Left lung (tissue), 10 donors: ENCODE measurements around the gene MAGI1. TPM values are rescaled to one million over a fixed set of nuclear protein-coding genes. Genes with fewer than 3 reads are reported as not detected.

Experiments used
- ATAC-seq: fragments of 200-7000 bp; cut with Tn5 transposase; one replicate; pipeline ENCODE4 v1.9.1; 2020; ENCODE audit warnings: moderate library complexity
- DNase-seq, 4 donors: peaks; one replicate each; pipeline ENCODE4 v3.0.0-alpha.2; 2013 to 2020
- H3K27ac ChIP-seq, 2 donors: fragments of 200-600 bp; sonication (generic) in 1 of 2; one replicate each; pipeline versions ENCODE4 v1.5.0 to v1.8.0; 2020 to 2021
- H3K27me3 ChIP-seq, 2 donors: fragments of 200-600 bp; sonication (generic) in 1 of 2; one replicate each; pipeline versions ENCODE4 v1.5.0 to v1.8.0; 2020 to 2021
- H3K36me3 ChIP-seq, 2 donors: fragments of 200-600 bp; sonication (generic) in 1 of 2; one replicate each; pipeline versions ENCODE4 v1.5.0 to v1.8.0; 2020 to 2021
- H3K4me1 ChIP-seq, 2 donors: fragments of 200-600 bp; one replicate each; pipeline ENCODE4 v1.8.0; 2021
- H3K4me3 ChIP-seq, 2 donors: fragments of 200-600 bp; sonication (generic) in 1 of 2; one replicate each; pipeline versions ENCODE4 v1.5.0 to v1.8.0; 2020 to 2021; ENCODE audit warnings: mild to moderate bottlenecking in 1 of 2
- H3K9me3 ChIP-seq, 2 donors: fragments of 200-600 bp; sonication (generic) in 1 of 2; one replicate each; pipeline versions ENCODE4 v1.5.0 to v1.8.0; 2020 to 2021
- intact Hi-C, 2 donors: fragments of 100-400 bp; cut with DNase I; formaldehyde crosslinking; loops; one replicate each; pipeline versions ENCODE4 v1.11.2 to v1.14.2; 2022
- polyA plus RNA-seq, 6 donors: library from polyadenylated mRNA; unstranded; fragments of 120-200 nt; gene quantifications; one replicate each; pipeline ENCODE4 v1.2.1, GENCODE V29; 2013; ENCODE audit not compliant: insufficient read length in 6 of 6
- total RNA-seq, 2 donors: library from RNA; stranded (reverse); fragmentation: NEBNext Ultra II Directional; extraction: Animal tissue kit (Norgen Biotek cat#: 25700); gene quantifications; one replicate each; pipeline ENCODE4 v1.2.1, GENCODE V29; 2021
- TF ChIP-seq, protein P1 (sequence below), 2 donors: fragments of 200-600 bp; sonication (generic) in 1 of 2; IDR thresholded peaks; one replicate each; pipeline versions ENCODE4 v1.5.0 to v1.8.0; 2021; ENCODE audit warnings: antibody characterized with exemption in 2 of 2
- donor health status: DM: no; HTN: yes; CAD: no.
- donor health status: DM: no; HTN: no; CAD: no.

MAGI1 gene
- total and polyA plus RNA-seq, 8 donors: 25.4 to 32.0 (median 28.7) TPM

DNA sequence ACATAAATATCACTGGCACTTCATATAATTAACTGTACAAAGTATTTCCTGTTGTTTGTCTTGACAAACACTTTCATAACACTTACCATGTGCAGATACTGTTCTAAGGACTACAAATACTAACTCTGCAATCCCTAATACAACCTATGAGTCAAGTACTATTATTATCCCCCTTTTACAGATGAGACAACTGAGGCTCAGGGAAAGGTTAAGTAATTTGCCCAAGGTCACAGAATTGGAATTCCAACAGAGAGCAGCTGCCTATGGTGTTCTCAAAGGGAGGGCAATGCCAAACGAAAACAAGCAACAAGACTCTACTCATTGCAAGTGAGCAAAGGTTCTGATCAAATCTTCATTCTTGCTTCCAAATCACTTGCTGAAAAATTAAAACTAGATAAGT lies 85.9 kb downstream of the MAGI1 start:
- Histone ChIP-seq H3K4me1 (peaks cover 18 to 28% of the 10 kb centered on the region in 2 donors), H3K27me3 (no peaks in the 10 kb centered on the region), H3K9me3 (no peaks in the 10 kb centered on the region), H3K4me3 (no peak overlapping the region), H3K27ac (peak overlapping the region; percentile 81 to 83), H3K36me3 (no peaks in the 10 kb centered on the region)
- TF ChIP-seq, protein P1, sequence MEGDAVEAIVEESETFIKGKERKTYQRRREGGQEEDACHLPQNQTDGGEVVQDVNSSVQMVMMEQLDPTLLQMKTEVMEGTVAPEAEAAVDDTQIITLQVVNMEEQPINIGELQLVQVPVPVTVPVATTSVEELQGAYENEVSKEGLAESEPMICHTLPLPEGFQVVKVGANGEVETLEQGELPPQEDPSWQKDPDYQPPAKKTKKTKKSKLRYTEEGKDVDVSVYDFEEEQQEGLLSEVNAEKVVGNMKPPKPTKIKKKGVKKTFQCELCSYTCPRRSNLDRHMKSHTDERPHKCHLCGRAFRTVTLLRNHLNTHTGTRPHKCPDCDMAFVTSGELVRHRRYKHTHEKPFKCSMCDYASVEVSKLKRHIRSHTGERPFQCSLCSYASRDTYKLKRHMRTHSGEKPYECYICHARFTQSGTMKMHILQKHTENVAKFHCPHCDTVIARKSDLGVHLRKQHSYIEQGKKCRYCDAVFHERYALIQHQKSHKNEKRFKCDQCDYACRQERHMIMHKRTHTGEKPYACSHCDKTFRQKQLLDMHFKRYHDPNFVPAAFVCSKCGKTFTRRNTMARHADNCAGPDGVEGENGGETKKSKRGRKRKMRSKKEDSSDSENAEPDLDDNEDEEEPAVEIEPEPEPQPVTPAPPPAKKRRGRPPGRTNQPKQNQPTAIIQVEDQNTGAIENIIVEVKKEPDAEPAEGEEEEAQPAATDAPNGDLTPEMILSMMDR (IDR thresholded peaks at IDR 0.05): no peak
- intact Hi-C loops: no loop called here
- ATAC-seq: no peak
- DNase-seq: no peak

DNA sequence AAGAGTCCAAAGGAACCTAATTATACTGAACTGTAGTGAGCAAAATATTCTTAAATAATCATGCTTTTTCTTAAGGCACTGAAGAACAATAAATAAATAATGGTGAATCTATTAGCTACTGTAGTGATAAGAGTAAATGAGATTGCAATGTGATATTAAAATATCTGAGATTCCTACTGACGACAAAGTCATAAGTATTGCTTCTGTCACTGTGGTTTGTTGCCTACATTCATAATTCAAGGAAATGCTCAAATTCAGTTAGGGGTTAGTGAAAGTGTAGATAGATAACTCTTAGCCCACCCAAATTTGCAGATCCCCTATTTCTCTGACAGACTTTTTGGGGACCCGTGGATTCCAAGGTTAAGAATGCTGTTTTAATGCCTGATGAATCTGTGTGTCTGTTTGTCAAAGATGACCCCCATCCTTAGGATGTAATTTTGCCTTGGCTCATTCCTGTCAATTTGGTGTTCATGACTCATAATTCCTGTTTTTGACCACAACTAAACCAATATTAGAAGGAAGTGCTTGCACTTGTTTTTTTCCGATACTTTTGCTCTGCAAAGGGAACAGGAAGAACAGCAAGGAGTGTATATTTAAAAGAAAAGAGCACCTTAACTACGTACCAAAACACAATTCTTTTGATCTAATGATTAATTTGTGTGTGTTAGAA lies 86.7 kb downstream of the MAGI1 start:
- Histone ChIP-seq H3K27me3 (no peaks in the 10 kb centered on the region), H3K27ac (peak overlapping the region; percentile 81 to 83), H3K4me1 (peaks cover 18 to 28% of the 10 kb centered on the region in 2 donors), H3K9me3 (no peaks in the 10 kb centered on the region), H3K36me3 (no peaks in the 10 kb centered on the region), H3K4me3 (no peak overlapping the region)
- intact Hi-C loops: no loop called here
- TF ChIP-seq, protein P1 (IDR thresholded peaks at IDR 0.05): no peak
- DNase-seq (no peak), ATAC-seq (no peak)

DNA sequence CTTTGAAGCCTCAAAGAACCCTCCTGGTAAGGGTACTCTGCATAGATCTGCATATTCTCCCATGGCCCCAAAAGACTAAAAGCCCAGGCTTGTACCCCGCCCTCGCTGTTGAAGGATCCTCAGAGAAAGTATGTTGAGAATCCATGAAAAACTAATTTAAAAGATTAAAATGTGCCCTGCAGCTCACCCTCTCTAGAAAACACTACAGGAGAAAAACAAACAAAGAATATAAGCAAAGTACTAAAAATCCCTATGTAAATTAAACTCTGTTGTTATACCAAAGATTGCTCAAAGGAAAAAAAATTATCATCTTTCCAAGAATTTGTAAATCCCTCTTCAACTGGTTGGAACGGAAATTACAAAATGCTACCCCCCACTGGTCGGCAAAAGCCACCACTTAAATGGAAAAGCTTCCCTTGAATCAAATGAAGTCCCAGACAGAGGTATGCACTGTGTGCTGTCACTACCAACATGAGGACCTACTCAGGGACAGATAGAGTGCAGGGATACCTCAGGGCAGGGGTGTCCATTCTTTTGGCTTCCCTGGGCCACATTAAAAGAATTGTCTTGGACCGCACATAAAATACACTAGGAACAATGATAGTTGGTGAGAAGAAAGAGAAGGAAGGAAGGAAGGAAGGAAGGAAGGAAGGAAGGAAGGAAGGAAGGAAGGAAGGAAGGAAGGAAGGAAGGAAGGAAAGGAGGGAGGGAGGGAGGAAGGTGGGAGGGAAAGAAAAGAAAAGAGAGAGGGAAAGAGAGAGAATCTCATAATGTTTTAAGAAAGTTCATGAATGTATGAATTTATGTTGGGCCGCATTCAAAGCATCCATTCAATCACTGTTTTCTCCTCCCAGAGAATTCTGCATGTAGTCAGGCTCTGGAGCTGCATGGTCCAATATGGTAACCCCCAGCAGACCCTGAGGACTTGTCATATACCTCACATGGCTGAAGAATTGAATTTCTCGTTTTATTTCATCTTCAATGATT lies 88.1 kb downstream of the MAGI1 start:
- intact Hi-C loops: no loop called here

DNA sequence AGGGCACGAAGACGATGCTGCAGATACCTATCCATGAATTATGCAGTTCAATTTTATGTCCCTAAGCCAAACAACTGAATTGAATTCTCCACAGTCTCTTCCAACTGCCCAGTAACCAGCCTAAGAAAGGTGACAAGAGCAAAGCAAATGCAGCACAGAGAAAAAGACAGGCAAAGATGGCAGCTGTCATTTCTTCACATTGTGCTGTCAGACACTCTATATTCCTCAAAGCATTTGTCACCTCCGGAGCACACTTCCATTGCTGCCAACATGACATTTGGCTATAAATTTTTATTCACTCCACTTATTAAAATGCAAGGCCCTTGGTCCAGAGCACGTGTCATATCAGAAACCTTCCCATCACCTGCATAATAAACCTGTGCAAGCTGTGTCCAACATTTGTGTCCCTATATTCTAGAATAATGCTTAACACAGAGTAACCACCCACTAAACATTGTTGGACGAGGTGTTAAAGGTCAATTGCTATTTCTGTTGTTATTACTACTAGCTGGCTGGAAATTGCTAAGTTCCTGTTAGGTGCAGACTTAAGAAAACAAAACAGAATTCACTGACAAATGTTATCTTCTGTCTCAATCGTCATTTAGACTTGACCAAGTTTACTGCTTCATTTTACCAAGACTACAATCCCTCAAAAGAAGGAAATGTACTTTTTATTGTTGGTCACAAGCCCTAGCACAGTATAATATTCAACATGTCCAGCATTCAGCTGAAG lies 89.7 kb downstream of the MAGI1 start:
- DNase-seq: no peak

More for the DNA sequence above, 88.1 kb downstream of the MAGI1 start:
- Histone ChIP-seq H3K4me1 (peaks cover 25 to 32% of the 10 kb centered on the region in 2 donors), H3K4me3 (no peak overlapping the region), H3K27me3 (no peaks in the 10 kb centered on the region), H3K36me3 (no peaks in the 10 kb centered on the region), H3K27ac (peak overlapping the region; percentile 42 to 59), H3K9me3 (no peaks in the 10 kb centered on the region)
- TF ChIP-seq, protein P1 (IDR thresholded peaks at IDR 0.05): no peak
- no peak for DNase-seq
- ATAC-seq: no peak

More for the DNA sequence above, 89.7 kb downstream of the MAGI1 start:
- ATAC-seq: no peak
- TF ChIP-seq, protein P1 (IDR thresholded peaks at IDR 0.05): no peak
- intact Hi-C loops: no loop called here
- Histone ChIP-seq H3K36me3 (no peaks in the 10 kb centered on the region), H3K27me3 (no peaks in the 10 kb centered on the region), H3K27ac (peak overlapping the region; percentile 38 to 59), H3K4me1 (peaks cover 12 to 19% of the 10 kb centered on the region in 2 donors), H3K4me3 (no peak overlapping the region), H3K9me3 (no peaks in the 10 kb centered on the region)
